Femur (tissue), 1 donor: ENCODE results near the gene HSCB.
"Not testable (repeated sequence)": the region's sequence is repeated elsewhere in the genome, so short reads cannot be mapped to it uniquely, and the experiment has no call there.

Source experiments
- DNase-seq: peaks from one replicate; pipeline ENCODE4 v3.0.0-alpha.2; 2017

Gene HSCB

GRCh38 chr22:28792491-28793383, 50.9 kb downstream of the HSCB start:
- no peak for DNase-seq

DNA sequence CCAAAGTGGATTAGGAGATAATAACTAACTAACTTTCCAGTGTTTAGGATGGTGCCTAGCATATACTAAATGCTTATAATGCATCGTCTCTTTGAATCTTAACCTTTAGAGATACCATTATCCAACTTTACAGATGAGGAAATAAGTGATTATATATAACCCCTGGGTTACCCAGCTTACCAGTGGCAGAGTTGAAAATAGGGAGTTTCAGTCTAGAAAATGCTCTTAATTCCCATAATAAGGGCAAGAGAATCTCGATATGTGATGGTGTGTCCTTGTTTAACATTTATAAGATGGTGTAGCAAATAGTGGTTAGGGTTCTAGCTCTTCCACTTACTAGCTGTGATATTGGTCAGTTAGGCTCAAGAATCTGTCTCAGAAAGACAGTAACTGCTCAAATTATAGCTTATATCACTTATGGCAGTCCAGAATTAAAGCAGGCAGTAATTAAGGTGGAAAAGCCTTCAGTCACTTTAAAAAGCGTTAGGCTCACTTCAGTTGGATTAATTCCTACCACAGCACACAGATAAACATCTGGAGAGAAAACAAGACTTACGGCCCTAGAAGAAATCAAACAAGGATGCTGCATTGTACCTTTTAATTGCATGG, 52.2 kb downstream of the HSCB start:
- DNase-seq = no peak

GRCh38 chr22:28795071-28795693, 53.3 kb downstream of the HSCB start:
- no peak for DNase-seq

DNA sequence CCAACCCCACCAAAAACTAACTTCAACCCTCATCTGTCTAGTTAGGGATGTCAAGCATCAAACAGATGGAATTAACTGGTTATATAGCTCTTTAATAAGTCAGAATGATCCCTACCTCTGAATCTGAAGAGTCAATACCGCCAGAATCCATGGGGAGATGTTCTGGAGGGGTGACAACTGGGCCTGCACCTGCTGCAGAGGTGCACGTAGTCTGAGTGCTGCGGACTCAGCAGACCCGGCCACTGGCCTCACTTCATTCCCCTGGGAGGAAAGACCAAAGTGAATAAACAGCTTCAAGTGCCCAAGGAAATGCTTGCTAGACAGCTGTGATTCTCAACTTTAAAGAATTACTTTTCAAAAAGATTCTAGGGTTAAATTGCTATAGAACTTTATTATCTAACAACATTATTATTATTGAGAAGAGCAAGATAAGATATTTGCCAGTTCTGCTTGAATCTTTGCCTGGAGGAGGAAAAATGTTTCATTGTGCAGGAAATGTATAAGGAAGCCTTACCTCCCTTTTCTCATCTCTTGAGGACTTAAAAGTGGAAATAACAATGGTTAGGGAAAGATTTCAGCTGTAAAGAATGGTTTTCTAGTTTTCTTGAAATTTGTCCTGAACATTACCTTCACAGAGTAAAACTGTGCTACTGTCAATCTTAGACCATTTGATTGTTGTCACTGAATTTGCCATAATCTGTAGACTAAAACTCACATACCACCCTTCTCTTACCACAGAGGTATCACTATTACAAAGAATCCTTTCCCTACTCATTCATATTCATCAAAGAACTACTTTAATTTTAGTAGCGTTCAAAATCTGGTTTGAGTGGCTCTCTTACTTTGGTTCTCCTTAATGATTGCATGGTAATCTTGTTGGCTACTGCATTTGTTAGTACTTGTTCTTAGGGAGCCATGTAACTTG, 54.4 kb downstream of the HSCB start:
- no peak for DNase-seq

DNA sequence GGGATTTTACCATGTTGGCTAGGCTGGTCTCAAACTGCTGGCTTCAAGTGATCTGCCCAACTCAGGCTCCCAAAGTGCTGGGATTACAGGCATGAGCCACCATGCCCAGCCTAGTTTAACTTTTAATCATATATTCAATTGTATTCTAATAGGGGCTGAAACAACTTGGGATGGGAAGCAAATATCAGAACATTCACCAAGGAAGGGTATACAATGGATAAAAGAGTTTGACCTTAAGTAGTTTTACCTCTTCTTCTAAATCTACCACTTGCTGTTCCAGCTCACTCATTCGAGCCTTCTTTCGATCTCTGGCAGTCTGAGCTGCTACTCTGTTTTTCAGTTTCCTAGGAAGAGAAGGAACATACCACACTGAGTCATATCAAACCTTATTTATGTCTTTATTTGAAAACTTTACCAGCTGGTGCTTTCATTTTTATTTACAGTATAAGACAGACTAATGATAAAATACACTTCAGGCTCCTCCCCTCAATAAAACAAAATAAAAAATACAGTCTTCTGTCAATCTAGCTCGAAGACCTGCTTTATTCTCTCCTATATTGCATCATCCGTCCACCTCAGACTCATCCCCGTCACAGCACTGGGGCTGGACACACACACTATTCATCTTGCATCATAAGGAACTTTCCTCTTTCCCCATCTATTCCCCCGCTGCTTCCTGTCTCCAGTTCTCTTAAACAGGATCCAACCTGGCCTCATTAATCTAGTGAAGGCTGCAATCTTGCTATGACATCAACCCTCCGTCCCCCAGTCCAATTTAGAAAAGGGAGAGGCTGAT, 57.2 kb downstream of the HSCB start:
- DNase-seq = peak; percentile 75

DNA sequence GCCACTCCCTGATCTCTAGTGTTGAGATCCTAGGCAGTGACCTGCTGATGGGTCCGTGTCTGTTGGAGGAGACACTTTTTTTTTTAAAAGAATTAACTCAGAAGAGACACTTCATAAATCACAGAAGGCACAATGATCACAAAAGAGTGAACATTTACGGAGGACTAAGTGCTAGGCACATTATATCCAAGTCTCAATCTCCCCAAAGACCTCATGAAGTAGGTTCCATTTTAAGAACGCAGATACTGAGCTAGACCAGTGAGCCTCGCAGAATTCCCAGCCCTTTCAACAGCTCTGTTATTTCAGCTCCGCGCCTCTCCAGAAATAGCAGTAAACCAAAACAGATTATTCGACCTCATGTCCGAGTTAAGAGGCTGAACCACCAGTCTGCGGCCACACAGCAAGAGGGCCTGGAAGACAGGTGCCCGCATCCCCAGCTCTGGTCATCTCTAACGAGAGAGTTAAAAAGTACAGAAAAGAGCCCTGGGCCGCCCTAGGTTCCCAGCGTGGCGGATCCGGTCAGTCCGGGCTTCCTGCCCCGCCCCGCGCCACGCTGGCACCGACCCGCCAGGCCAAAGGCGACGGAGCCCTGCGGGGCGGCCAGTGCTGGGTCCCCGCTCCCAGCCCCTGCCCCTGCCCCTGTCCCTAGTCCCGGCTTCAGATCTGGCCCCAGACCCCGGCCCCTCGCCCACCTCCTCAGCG, 57.9 kb downstream of the HSCB start:
- DNase-seq = peak; percentile 80

- DNase-seq = peak; percentile 97
Observed at GRCh38 chr22:28800308-28801041, 58.6 kb downstream of the HSCB start, which contains the start of gene XBP1. TSS of gene XBP1 (minus strand) at chr22:28800569.

DNA sequence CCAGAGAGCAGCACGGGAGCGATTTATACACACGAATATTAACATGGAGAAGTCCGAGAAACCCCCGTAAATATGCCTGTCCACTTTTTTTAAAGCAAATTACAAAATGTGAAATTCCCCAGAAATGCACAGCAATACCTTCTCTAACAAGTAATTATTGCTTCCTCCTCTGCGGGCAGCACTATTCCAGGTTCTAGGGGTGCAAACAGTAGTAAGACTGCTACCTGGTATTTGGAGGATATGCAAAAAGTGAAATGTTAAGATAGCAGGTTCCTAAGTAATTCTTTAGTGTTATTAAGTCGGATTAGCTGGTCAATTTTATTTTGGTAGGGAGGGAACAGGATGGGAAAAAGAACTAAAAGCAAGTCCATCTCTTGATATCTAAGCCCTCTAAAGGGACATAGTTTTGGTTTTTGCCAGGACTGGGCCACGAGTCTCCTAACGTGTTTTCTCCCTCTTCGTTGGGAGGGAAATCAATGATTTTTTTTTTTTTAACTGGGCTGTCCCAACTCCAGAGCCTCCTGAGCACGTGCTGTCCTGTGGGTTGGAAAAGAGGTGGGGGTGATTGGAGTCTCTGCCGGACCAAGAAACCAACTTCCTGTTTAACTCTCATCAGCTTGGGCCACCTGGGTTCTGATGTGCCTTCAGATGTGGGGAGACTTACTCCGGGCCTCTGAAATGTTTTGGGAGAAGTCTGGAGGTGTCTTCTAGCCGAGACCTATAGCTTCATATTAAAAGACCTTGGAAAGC, 60.2 kb downstream of the HSCB start:
- DNase-seq = no peak

- no peak for DNase-seq
Observed at GRCh38 chr22:28802595-28803123, 60.8 kb downstream of the HSCB start.

- DNase-seq = not testable (repeated sequence)
Observed at GRCh38 chr22:28805426-28805825, 63.6 kb downstream of the HSCB start.
